ENCODE measurements around the gene UBE2U. TPM values are rescaled to one million over a fixed set of nuclear protein-coding genes. Genes with fewer than 3 reads are reported as not detected.

UBE2U gene
- total RNA-seq, 2 donors from 2014 or later: not detected

- no peak for ATAC-seq (replicated peaks)
- no peaks in the 10 kb centered on the region for H3K9me3 Mint-ChIP-seq
Measured at GRCh38 chr1:64309431-64309831, 106.0 kb downstream of the UBE2U start.

GRCh38 chr1:64310760-64311159 is 107.3 kb downstream of the UBE2U start:
- ATAC-seq (replicated peaks): no peak
- Mint-ChIP-seq H3K9me3 (no peaks in the 10 kb centered on the region), H3K4me1 (no peaks in the 10 kb centered on the region), H3K4me3 (no peak overlapping the region), H3K27ac (no peak overlapping the region), H3K27me3 (no peaks in the 10 kb centered on the region), H3K36me3 (ENCODE audit: low read depth) (no peaks in the 10 kb centered on the region)

More at GRCh38 chr1:64309431-64309831, 106.0 kb downstream of the UBE2U start:
- Mint-ChIP-seq H3K27me3 (peaks cover 3% of the 10 kb centered on the region), H3K36me3 (ENCODE audit: low read depth) (no peaks in the 10 kb centered on the region), H3K4me1 (no peaks in the 10 kb centered on the region), H3K4me3 (no peak overlapping the region), H3K27ac (no peak overlapping the region)

DNA sequence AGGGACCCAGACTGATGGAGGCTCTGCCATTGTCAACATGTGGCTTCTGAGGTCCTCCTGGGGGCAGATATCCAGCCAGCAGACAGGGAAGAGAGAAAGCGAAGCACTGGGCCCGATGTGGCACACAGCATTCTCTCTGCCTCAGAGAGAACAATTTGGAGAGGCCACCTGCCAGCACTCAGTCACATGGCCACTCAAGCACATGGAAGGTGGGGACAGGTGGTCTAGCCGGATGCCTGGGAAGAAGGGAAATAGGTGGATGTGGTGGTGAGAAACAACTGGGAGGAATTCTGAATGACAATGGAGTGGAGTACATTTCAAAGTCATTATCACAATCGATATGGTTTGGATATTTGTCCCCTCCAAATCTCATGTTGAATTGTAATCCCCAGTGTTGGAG is 109.0 kb downstream of the UBE2U start:
- H3K4me3 Mint-ChIP-seq: no peak overlapping the region

DNA sequence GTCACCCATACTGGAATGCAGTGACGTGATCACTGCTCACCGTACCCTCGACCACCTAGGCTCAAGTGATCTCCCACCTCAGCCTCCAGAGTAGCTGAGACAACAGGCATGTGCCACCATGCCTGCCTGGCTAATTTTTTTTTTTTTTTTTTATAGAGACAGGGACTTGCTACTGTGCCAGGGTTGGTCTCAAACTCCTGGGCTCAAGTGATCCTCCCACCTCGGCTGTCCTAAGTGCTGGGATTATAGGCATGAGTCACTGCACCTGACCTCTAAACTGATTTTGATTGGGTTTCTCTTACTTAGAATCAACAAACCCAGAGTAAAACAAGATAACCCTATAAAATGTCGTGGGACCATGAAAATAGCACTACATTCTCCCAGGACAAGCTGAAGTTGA is 112.0 kb downstream of the UBE2U start:
- Mint-ChIP-seq H3K36me3 (ENCODE audit: low read depth) (no peaks in the 10 kb centered on the region), H3K4me3 (no peak overlapping the region), H3K9me3 (no peaks in the 10 kb centered on the region), H3K4me1 (no peaks in the 10 kb centered on the region), H3K27me3 (no peaks in the 10 kb centered on the region), H3K27ac (no peak overlapping the region)
- ATAC-seq (replicated peaks): no peak

More for the DNA sequence above, 109.0 kb downstream of the UBE2U start:
- Mint-ChIP-seq H3K36me3 (ENCODE audit: low read depth) (no peaks in the 10 kb centered on the region), H3K9me3 (no peaks in the 10 kb centered on the region), H3K27ac (no peak overlapping the region), H3K4me1 (no peaks in the 10 kb centered on the region), H3K27me3 (no peaks in the 10 kb centered on the region)
- no peak for ATAC-seq (replicated peaks)

Measured in activated T-helper 17 cell treated with anti-CD3 and anti-CD28 coated beads, Interleukin-2, amount 50 U/mL, for 72 hours (primary cell).